Activated T-helper 1 cell treated with anti-CD3 and anti-CD28 coated beads, Interleukin-2, amount 50 U/mL, for 16 hours (primary cell): ENCODE data around the gene ELL2.
A peak's percentile ranks its signal among the peaks of the same experiment; 100 is the strongest.

Experiments
- DNase-seq, 2 donors: peaks; one replicate each; pipeline ENCODE4 v3.0.0-alpha.2; 2020; ENCODE audit warnings: low read depth in 1 of 2, low spot score in 1 of 2

The ELL2 gene

GRCh38 chr5:95961617-95962474 is at the start of gene ELL2:
ELL2 (minus strand) TSS chr5:95961851; CDS start chr5:95961721, 130 bp downstream.
- peak; percentile 85 to 93 for DNase-seq

DNA sequence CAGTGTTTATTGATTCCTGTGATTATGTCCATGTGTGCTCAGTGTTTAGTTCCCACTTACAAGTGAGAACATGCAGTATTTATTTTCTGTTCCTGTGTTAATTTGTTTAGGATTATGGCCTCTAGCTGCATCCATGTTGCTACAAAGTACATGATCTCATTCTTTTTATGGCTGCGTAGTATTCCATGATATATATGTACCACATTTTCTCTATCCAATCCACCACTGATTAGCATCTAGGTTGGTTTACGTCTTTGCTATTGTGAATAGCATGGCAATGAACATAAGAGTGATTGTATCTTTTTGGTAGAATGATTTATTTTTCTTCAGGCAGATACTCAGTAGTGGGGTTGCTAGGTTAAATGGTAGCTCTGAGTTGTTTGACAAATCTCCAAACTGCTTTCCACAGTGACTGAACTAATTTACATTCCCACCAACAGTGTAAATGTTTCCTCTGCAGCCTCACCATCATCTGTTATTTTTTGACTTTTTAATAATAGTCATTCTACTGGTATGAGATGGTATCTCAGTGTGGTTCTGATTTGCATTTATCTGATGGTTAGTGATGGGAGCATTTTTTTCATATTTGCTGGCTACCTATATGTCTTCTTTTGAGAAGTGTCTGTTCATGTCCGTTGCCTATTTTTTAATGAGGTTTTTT is 47.5 kb upstream of the ELL2 start:
- no peak for DNase-seq

DNA sequence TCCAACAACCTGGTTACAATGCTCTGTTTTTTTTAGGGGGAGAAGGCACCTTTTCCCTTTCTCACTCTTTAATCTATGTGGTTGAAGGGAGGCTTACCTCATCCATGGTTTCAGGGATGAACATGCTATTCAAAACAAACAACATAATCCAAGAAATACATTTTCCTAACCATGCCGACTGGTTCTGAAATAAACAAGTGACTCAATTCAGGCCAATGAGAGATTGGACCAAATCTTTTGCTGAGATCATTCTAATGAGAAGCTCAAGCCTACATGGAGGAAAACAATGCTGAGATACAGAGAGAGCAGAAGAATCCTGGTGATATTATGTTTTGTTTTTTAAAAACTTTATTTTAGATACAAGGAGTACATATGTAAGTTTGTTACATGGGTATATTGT is 46.8 kb upstream of the ELL2 start:
- DNase-seq, result no peak

GRCh38 chr5:96007051-96007450 is 45.4 kb upstream of the ELL2 start:
- no peak for DNase-seq

DNA sequence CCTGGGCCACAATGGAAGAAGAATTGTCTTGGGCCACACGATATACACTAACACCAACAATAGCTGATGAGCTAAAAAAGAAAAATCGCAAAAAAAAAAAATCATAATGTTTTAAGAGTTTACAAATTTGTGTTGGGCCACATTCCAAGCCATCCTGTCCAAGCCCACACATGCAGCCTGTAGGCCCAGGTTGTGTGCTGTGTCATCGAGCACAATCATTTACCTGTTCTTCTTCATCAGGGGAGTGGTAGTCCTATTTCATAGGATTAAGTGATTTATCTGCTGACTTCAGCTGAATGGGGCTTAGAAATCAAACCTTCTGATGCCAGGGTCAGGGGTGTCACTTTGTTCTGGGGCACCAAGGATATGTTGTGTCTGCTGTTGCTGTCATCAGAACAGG is 44.6 kb upstream of the ELL2 start:
- no peak for DNase-seq

DNA sequence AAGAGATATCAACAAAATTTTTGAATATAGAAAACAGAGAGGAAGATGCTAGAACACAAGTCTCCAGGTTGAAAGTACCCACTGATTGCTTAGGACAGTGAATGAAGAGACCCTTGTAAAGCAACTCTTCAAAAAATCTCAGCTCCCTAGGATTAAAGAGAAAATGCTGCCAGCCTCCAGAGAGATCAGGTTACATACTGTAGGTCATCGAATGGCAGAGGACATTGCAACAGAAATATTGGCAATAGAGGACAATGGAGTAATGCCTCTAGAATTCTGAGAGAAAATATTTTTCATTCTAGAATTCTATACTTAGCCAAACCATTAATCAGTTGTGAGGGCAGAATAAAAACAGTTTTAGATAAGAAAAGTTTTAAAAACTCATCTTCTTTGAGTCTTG is 43.1 kb upstream of the ELL2 start:
- DNase-seq, result no peak

GRCh38 chr5:96004087-96004486 is 42.4 kb upstream of the ELL2 start:
- DNase-seq, result no peak

DNA sequence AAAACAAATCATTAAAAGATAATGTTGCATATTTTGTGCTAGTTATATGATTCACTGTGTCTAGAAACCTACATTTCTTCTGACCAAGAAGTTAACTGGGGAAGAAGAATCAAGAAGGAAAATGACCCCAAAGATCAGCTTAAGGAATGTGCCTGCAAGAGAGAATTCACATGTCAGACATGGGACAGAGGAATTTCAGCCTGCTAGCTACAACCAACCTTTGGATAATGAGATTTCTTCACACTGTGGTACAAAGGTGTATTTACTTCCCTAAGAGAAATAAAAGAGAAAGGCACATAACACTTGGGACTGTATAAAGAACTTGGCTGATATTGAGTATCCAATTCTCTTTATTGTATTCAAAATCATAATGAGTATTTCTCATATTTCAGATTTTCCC is 39.6 kb upstream of the ELL2 start:
- DNase-seq, result no peak

GRCh38 chr5:96000308-96000707 is 38.7 kb upstream of the ELL2 start:
- no peak for DNase-seq

DNA sequence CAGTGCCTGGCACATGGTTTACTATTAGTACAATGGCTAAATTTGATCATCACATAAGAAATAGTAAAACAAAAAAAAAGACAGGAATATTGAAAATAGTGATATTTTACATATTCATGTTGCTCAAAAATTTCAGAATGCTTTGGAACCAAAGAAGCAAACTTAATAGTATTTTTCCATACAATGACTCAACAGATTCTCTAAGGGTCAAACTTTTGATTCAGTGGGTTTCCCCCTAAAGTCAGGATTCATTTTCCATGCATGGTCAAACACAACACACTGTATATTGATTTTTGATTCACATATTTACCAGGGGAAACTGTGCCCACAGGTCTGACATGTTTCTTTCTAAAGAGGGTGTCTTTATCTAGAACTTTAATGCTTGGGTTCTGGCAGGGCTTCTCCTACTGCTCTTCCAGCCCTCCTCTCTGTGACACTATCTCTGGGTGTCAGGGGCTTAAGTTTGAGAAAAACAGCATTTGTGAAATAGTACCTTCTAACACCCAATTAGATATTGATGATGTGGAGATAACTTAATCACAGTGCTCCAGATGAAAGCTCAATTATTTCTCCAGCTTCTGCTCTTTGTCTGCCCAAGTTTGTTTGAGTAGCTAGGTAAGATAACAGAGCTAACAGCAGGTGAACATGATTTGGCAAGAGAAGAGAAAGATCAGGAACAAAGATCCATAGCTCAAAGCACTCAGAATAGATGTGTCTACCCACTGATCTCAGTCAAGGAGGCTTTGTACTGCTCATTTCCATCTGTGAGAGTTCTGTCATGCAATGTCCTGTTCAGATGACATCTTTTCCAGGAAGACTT is 35.5 kb upstream of the ELL2 start:
- DNase-seq, result no peak

DNA sequence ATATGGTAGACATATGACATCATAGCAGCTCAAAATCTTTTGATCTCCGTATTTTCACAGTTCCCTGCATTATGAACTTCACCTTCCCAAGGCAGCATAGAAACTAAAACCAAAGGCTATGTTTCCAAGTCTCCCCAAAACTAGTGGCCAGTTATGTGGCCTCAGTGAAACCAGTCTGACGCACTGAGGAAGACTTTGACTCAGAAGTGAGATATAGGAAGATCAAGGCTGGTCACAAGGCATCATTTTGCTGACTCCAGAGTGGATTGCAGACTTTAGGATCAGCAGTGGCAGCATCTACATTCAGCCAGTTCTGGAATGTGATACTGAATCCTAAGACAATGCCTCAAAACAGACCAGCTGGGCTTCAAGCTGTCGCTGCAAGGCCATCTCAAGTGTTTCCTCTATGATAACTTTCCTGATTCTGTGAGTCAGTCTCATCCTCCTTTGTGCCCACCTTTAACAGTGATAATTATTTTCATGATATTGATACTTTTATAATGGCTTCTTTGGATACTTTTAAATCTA is 34.4 kb upstream of the ELL2 start:
- no peak for DNase-seq

GRCh38 chr5:95993776-95994175 is 32.1 kb upstream of the ELL2 start:
- DNase-seq, result no peak

DNA sequence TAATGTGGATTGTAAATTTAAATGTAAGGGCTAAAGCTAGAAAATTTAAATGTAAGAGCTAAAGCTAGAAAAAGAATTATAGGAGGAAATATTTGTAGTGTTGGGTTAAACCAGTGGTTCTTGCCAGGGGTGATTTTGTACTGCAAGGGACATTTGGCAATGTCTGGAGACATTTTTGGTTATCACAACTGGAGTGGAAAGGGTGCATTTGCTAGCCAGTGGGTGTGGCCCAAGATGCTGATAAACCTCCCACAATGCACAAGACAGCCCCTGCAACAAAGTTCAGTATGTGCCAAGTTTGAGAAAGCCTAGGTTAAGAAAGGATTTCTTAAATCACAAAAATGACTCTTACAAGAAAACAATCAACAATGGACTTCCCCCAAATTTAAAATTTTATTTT is 31.6 kb upstream of the ELL2 start:
- no peak for DNase-seq

DNA sequence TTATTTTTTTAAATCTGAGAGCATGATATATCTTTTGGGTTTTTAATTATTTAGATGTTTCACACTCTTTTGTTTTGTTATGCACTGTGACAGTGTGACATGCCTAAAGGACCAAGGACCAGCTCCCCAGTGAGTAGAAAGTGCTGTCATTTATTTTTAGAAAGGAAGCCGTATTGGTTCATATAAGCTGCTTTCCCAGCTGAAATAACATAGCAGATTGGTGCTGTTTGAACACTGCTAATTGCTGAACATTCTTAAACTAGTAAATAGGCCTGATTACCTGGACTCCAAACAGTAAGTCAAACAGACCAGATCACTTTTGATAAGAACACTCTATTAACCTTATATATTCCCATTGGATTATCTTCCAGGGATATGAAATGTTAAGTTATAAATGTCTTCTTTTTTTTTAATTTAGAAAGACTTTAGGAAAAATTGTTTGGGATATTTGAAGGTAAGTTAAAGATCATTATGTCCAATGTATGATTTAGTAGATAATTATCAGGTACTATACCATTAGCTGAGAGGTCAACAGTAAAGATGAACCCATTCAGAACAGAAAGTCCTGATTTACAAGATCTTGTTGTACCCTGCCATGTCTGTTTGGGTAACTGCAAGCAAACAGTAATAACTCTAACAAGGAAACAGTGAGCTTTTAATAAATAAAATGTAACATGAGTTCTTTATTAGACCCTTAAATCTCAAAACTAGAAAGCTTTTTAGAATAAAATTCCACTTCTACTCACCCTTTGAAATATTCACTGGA is 27.8 kb upstream of the ELL2 start:
- DNase-seq, result no peak

DNA sequence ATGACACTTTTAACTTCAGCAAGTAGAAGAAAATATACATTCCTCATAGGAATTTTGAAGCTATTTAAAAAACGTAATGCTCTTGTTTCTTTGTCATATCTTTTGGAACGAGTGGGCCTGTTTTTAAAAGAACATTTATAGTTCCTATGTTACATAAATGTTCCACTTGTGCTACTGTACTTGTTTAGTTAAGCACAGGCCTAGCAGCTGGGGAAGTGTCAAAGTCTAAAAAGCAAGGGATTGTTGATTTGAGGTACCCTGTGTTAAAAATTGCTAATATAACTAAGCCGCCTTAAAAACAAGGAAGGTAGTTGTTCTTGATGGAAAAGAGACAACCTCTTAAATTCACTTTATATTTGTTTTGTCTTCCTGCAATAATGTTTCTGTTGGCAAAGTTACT is 27.2 kb upstream of the ELL2 start:
- no peak for DNase-seq

DNA sequence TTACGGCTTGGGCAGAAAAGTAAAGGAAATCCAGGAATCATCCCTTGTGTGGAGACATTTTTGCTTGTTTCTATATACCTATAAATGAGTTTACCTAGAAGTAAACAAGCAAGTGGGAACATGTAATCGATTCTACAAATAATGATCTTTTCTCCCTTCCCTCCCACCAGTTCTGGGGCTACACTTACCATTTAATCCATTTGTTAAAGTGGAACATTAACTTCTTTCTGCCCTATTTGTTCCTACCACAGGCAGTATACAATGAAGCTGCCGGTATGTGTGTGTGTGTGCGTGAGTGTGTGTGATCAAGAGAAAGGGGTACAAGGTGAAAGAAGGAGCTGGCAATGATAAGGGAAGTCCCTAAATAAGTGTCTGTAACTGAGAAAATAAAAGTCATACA is 26.4 kb upstream of the ELL2 start:
- no peak for DNase-seq

GRCh38 chr5:95986937-95987520 is 25.4 kb upstream of the ELL2 start:
- no peak for DNase-seq

GRCh38 chr5:95986001-95986400 is 24.4 kb upstream of the ELL2 start:
- DNase-seq, result no peak

DNA sequence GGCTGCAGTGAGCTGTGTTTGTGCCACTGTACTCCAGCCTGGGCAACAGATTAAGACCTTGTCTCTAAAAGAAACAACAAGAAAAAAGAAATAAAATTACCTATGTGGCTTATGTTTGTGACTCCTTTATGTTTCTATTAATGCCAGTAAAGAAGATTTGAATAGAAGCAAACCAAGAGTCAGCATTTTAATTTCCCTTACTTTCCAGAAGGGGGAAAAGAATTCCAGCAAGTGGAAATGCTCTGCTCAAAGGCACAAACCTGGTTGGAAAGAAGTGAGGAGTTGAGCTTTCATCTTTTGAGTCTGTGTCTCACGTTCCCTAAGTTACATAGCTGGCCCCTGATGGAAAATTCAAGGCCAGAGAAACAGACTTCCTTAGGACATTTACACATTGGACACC is 23.6 kb upstream of the ELL2 start:
- DNase-seq, result no peak

DNA sequence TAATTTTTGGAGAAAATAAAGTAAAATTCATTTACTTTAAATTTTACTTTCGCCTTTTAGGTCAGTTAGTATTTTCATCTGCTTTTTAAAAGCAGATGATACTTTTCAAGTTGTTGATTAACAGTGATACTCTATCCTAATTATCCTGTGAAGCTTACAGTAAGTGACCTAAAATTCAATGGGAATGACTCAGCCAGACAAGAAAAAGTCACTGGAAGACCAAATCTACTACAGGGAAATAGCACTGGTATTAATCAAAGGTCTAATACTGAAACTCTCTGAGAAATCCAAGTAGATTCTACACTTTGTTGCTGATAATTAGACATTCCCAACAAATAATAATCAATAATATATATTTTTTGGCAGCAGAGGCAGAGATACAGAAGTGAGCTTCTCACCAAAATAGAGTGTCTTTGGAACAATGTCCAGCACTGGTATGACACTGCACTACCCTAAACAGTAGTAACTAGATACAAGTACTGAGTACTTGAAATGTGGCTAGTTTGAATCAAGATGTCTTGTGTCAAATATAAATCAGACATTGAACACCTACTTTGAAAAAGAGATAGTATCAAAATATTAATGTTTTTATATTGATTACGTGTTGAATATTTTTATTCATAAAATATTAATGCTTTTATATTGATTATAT is 22.8 kb upstream of the ELL2 start:
- no peak for DNase-seq
